CD4-positive, alpha-beta T cell treated with Interleukin-15 for 4 hours (primary cell): Measurements from ENCODE around the gene MTFR1L.

Source experiments
- DNase-seq: peaks from one replicate; pipeline ENCODE4 v3.0.0-alpha.2; 2020; ENCODE audit warnings: low spot score

Gene MTFR1L

GRCh38 chr1:25878690-25879089 is 58.9 kb downstream of the MTFR1L start:
- no peak for DNase-seq

DNA sequence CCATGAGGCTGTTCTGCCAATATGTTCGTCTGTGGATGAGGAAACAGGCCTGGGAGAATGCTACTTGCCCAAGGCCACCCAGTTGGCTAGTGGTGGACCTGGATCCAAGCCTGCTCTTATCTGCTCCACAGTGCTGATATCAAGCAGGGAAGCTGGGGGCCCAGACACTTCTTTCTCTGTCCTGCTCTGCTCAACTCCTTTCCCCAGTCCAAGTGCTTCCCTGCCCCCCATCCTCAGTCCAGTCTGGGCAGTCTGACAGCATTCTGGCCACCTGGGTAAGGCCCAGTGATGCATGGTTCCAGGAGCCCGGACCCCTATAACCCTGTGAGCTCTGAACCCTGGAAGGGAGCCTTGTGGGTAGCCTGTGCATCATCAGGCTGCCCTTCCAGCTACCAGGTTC is 59.9 kb downstream of the MTFR1L start:
- no peak for DNase-seq

DNA sequence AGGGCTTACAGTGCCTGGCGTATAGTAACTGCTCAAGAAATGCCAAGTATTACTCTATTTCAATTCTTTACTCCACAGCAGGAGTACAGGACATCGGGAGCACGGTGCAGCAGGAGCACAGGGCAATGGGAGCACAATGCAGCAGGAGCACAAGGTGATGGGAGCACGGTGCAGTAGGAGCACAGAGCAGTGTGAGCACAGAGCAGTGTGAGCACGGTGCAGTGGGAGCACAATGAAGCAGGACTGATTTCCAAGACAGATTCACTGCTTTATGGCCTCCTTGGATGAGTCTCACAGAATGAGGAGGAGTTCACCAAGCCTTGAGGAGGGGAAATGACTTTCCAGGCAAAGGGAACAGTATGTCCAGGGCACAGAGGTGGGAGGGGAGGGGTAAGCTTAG is 60.8 kb downstream of the MTFR1L start:
- DNase-seq = no peak

DNA sequence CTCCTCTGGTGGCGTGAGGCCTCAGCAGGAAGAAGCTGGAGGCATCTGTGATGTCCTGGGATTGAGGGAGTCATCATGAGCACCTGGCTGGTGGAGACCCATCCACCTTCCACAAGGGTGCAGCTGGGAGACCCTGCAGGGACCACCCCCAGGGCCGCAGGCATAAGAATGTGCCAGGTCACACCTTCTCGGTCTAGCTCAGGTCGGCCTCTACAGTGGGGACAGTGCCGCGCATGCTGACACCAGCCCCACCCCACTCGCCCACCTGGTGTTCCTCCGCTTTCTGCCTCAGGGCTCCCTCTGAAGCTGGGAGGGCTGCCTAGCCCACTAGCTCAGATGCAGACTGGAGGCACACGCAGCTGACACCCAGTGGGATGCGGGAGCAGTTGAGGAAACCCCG is 61.5 kb downstream of the MTFR1L start:
- DNase-seq = no peak
